ENCODE data around the gene MBP. TPM values are rescaled to one million over a fixed set of nuclear protein-coding genes. Genes with fewer than 3 reads are reported as not detected.
A peak's percentile ranks its signal among the peaks of the same experiment; 100 is the strongest.
"Not testable (repeated sequence)": the region's sequence is repeated elsewhere in the genome, so short reads cannot be mapped to it uniquely, and the experiment has no call there.

Gene MBP
- total RNA-seq, 1 experiment from 2014 or later, result 3.4 TPM

- DNase-seq (ENCODE audit: low spot score), result no peak
- in situ Hi-C loops (cut with HindIII; ENCODE audit: low sequenced_read_pairs), result no loop called here
These were observed 127.8 kb downstream of the MBP start for GRCh38 chr18:77004555-77005380.

- no peak for DNase-seq (ENCODE audit: low spot score)
- in situ Hi-C loops (cut with HindIII; ENCODE audit: low sequenced_read_pairs), result no loop called here
These were observed 129.3 kb downstream of the MBP start for GRCh38 chr18:77003316-77003715.

GRCh38 chr18:77002496-77002895 is 130.1 kb downstream of the MBP start:
- in situ Hi-C loops (cut with HindIII; ENCODE audit: low sequenced_read_pairs), result no loop called here
- no peak for DNase-seq (ENCODE audit: low spot score)

- in situ Hi-C loops (cut with HindIII; ENCODE audit: low sequenced_read_pairs), result no loop called here
- DNase-seq (ENCODE audit: low spot score), result no peak
These were observed 130.6 kb downstream of the MBP start for GRCh38 chr18:77001979-77002378.

GRCh38 chr18:77001041-77001440 is 131.5 kb downstream of the MBP start:
- DNase-seq (ENCODE audit: low spot score), result no peak
- in situ Hi-C loops (cut with HindIII; ENCODE audit: low sequenced_read_pairs), result no loop called here

- DNase-seq (ENCODE audit: low spot score), result peak; percentile 39
- in situ Hi-C loops (cut with HindIII; ENCODE audit: low sequenced_read_pairs), result no loop called here
These were observed 132.1 kb downstream of the MBP start for GRCh38 chr18:77000527-77000926.

GRCh38 chr18:76999077-76999476 is 133.5 kb downstream of the MBP start:
- no peak for DNase-seq (ENCODE audit: low spot score)
- in situ Hi-C loops (cut with HindIII; ENCODE audit: low sequenced_read_pairs), result no loop called here

- in situ Hi-C loops (cut with HindIII; ENCODE audit: low sequenced_read_pairs), result no loop called here
- DNase-seq (ENCODE audit: low spot score), result no peak
These were observed 134.4 kb downstream of the MBP start for GRCh38 chr18:76997951-76998808.

- no peak for DNase-seq (ENCODE audit: low spot score)
- in situ Hi-C loops (cut with HindIII; ENCODE audit: low sequenced_read_pairs), result no loop called here
These were observed 136.2 kb downstream of the MBP start for GRCh38 chr18:76996429-76996828.

- in situ Hi-C loops (cut with HindIII; ENCODE audit: low sequenced_read_pairs), result no loop called here
- DNase-seq (ENCODE audit: low spot score), result no peak
These were observed 136.7 kb downstream of the MBP start for GRCh38 chr18:76995896-76996295.

- DNase-seq (ENCODE audit: low spot score), result no peak
- in situ Hi-C loops (cut with HindIII; ENCODE audit: low sequenced_read_pairs), result no loop called here
These were observed 138.4 kb downstream of the MBP start for GRCh38 chr18:76994086-76994654.

GRCh38 chr18:76993573-76993972 is 139.0 kb downstream of the MBP start:
- DNase-seq (ENCODE audit: low spot score), result no peak
- in situ Hi-C loops (cut with HindIII; ENCODE audit: low sequenced_read_pairs), result no loop called here

- in situ Hi-C loops (cut with HindIII; ENCODE audit: low sequenced_read_pairs), result no loop called here
- no peak for DNase-seq (ENCODE audit: low spot score)
These were observed 139.5 kb downstream of the MBP start for GRCh38 chr18:76993085-76993382.

- in situ Hi-C loops (cut with HindIII; ENCODE audit: low sequenced_read_pairs), result no loop called here
- no peak for DNase-seq (ENCODE audit: low spot score)
These were observed 140.1 kb downstream of the MBP start for GRCh38 chr18:76992226-76993084.

GRCh38 chr18:76991021-76991688 is 141.4 kb downstream of the MBP start:
- in situ Hi-C loops (cut with HindIII; ENCODE audit: low sequenced_read_pairs), result no loop called here
- DNase-seq (ENCODE audit: low spot score), result no peak

- DNase-seq (ENCODE audit: low spot score); in situ Hi-C loops (cut with HindIII; ENCODE audit: low sequenced_read_pairs): not testable (repeated sequence)
These were observed 142.1 kb downstream of the MBP start for GRCh38 chr18:76990343-76991020.

GRCh38 chr18:76989647-76990190 is 142.9 kb downstream of the MBP start:
- no peak for DNase-seq (ENCODE audit: low spot score)
- in situ Hi-C loops (cut with HindIII; ENCODE audit: low sequenced_read_pairs), result no loop called here

Measured in G401 (cell line).